ENCODE measurements around the gene CD9.

Gene CD9

DNA sequence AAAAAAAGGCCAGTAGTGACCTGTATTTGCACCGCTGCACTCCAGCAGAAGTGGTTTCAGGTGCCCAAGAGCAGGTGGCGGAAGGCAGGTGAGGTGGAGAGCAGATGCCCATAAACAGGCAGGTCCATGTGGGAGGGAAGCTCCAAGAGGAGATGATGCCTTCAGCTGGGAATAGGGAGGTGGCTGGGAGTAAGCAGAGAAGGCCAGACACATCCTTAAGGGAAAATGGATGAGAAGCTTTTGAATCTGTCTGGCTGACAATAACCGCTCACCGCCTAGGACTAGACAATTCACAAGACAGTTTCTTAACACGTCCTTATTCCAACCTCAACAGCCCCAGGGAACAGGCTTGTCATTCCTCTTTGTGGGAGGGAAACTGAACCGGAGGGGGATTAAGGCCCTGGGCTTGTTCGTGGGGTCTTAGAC is 66.4 kb downstream of the CD9 start:
- intact Hi-C loops (cut with DNase I) = no loop called here

DNA sequence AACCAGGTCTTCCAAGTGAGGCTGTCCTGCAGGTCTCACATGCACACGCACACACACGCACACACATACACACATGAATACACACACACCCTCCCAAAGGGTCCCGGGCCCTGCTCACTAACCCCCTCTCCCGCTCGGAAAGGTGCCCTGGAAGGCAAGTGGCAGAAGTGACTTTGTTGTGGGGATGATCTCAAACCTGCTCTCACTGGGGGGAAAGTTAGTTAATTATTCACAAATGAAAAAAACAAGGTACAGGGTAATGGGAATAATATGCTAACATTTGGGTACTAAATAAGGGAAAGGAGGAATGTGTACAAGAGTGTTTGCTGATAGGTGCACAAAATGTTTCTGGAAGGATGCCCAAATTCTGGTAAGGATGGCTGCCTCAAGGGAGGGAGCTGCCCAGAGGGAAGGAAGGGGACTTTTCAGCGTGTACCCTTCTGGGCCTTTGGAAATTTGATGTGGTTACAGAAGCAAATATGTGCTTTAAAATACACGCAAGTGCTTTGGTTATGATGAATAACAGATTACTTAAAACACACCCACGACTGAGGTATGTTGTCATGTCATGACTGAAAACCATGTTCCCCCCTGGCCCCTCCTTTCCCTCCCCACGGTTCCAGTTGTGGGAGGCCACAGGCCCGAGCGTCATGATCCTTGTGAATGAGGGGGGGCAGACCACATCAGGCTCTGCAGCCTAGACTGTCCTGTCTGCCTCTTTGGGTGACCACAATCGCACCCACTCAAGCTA is 66.9 kb downstream of the CD9 start:
- peak in 1 of 10 donors; percentile 65 for DNase-seq
- intact Hi-C loops (cut with DNase I) = no loop called here

More for the DNA sequence above, 66.4 kb downstream of the CD9 start:
- no peak for DNase-seq

DNA sequence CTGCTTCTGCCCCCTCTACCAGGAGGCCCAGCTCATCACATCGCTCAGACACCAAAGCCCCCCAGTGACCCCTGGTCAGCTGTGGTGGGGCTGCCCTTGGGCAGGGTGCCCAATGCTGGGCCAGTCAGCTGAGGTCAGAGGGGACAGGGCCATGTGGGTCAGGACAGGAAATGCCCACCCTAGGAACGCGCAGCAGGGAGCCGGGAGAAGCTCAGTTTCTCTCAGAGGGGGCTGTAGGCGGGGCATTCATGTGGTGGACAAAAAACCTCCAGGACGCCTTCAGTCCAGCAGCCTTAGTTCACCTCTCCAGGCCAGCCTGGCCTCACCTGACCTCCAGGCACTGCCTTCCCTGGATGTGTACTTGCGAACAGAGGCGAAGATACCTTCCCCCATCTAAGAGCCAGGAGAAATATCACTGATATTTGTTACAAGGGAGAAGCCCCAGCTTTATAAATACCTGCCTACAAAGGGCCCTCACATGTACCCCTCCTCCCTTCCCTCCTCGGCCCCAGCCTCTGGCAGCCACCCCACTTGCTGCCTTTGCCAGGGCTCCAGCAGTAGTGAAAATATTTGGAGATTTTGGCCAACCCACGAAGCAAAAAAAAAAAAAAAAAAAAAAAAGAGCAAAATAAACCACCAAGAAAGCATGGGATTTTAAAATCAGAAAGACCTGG is 68.4 kb downstream of the CD9 start:
- intact Hi-C loops (cut with DNase I) = no loop called here
- DNase-seq = peak in 1 of 10 donors; percentile 77

DNA sequence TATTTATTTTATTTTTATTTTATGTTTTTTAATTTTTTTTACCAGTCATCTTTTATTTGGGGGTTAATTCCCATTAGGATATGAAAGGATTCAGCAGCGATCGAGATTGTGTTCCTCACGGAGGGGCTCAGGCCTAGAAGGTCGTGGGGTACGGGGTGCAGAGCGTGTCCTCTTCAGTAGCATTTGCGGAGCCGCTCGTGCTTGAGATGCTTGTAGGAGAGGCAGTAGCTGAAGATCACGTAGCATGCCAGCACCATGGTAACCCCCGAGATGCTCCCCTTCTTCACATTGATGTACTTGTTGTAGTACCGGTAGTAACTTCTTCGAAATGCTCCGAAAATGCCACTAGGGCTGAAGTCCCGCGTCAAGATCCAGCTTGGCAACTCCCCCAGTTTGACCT is 69.8 kb downstream of the CD9 start:
- intact Hi-C loops (cut with DNase I) = no loop called here
- peak in 1 of 10 donors; percentile 31 for DNase-seq

DNA sequence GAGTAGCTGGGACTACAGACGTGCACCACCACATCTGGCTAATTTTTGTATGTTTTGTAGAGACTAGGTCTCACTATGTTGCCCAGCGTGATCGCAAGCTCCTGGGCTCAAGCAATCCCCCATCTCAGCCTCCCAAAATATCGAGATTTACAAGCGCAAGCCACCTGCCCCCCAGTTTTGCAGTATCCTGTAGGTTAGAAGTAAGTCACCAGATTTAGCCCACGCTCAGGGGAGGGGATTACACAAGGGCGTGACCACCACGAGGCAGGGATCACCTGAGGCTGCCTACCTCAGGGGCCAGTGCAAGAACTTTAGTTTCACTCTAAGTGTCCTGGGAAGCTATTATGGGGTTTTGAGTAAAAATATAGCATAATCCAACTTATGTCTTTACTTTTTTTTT is 71.1 kb downstream of the CD9 start:
- intact Hi-C loops (cut with DNase I) = no loop called here
- peak in 2 of 10 donors; percentile 40 to 46 for DNase-seq

DNA sequence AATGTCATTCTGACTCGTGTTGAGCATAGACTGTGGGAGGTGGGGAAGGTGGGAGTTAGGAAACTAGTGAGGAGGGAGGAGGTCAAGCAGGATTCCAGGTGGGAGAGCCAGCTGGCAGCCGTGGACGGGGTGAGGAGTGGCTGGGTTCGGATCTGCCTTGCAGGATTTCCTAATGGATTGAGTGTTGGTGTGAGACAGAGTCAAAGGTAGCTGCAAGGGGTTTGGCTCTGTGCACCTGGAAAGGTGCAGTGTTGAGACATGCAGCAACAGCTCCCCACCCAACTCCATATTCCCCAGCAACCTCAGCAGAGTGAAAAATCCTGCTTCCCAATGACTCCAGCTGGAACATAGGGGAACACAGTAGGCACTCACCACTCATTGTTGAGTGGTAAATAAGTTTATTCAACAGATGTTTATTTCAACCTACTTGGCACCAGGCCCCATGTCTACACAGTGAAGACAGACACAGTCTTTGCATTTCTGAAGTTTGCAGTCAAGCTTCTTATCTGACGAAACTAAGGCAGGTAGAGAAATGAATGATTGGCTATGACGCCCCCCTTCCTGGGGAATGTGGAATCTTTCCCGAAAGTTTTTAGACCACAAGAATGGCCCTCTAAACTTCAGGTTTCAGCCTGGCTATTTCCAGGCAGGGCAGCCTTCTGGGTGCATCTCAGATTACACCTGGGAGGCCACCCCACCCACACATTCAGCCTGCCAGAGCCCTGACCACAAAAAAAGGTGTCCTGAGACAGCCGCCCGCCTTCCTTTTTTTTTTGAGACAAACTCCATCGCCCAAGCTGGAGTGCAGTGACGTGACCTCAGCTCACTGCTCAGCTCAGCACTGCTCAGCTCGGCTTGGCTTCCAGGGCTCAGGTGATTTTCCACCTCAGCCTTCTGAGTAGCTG is 72.4 kb downstream of the CD9 start:
- DNase-seq = peak in 2 of 10 donors; percentile 41 to 57
- intact Hi-C loops (cut with DNase I) = no loop called here

DNA sequence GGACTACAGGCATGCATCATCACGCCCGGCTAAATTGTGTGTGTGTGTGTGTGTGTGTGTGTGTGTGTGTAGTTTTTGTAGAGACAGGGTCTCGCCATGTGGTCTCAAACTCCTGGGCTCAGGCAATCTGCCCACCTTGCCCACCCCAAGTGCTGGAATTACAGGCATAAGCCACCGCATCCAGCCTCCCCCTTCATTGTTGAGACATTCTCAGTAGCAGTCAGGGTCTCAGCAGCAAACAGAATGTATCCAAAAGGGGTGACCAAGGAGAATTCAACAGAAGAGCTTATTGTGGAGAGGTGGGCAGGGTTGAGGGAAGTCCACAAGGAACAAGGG is 73.0 kb downstream of the CD9 start:
- intact Hi-C loops (cut with DNase I) = no loop called here
- peak in 1 of 10 donors; percentile 45 for DNase-seq

DNA sequence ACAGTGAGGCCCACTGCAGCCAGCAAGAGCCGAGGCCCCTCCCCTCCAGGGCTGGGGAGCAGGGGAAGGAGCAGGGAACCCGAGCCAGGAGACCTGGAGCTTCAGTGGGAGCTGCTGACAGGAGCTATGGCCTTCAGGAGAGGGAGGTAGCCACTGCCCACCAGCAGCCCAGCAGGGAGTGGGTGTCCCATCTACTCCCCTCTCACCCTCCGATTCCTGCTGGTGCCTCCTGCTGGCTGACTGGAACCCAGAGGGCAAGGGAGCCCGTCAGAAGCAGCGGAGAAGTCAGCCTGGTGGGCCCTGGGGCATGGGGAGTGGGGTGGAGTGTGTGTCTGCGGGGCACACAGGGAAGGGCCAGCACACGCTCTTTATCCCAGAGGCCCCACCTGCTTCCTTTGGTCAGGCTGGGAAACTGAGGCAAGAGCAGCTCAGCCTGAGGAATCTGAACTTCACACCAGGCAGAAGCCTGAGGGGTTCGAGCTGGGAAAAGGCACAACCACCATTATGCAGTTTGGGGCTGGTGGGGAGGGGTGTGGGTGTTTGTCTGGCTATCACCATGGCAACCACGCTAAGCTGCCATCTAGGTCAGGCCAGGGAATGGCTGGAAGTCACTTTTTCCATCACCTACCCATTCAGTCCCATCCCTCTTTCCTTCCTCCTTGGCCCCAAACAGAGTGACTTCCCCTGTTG is 73.5 kb downstream of the CD9 start:
- DNase-seq = peak in 2 of 10 donors; percentile 55 to 65
- intact Hi-C loops (cut with DNase I) = no loop called here

DNA sequence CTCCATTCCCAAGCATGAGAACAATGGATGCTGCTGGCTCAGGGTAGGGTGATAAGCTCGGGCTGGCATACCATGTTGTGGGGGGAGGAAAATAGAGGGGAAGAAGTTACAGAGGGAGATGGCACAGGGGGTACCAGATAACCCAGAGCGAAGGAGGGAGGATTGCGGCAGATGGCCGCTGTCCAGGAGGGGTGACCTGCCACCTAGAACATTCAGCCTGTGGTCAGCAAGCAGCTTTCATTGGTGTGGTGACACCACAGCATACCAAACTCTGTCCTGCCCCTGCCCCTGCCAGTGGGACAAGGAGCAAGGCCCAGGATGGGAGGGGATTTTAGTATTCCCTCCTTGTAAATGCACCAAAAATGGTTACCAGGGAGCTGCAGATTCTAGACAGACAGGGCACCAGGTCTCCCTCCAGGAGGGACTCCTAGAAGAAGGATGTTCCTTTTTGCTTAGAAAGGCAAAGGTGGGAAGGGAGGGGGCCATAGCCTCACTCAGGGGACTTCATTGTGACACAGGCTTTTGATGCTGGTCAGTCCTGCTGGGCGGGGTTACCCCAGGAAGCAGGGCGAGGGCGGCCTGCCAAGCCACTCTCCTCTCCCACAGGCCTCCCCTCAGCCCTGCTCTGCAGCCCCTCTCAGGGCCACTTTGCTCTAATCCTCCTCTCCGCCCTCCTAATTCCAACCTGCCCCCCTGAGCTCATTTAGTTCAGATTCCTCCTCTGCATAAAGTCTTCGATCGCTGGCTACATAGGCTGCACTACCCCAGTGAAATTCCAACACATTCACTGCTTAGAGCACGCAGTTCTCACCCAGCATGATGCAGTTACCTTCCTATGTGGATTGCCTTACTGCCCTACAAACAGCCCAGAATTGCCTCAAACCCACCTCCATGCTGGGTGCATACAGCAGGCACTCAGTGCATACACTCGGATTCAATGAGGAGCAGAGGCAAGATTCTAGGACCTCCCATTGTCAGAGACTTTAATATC is 74.3 kb downstream of the CD9 start:
- intact Hi-C loops (cut with DNase I) = loop anchor here (5.0 kb wide), 1 partner anchor 42 kb away; no protein-coding TSS in a partner anchor
- peak in 1 of 10 donors; percentile 69 for DNase-seq

DNA sequence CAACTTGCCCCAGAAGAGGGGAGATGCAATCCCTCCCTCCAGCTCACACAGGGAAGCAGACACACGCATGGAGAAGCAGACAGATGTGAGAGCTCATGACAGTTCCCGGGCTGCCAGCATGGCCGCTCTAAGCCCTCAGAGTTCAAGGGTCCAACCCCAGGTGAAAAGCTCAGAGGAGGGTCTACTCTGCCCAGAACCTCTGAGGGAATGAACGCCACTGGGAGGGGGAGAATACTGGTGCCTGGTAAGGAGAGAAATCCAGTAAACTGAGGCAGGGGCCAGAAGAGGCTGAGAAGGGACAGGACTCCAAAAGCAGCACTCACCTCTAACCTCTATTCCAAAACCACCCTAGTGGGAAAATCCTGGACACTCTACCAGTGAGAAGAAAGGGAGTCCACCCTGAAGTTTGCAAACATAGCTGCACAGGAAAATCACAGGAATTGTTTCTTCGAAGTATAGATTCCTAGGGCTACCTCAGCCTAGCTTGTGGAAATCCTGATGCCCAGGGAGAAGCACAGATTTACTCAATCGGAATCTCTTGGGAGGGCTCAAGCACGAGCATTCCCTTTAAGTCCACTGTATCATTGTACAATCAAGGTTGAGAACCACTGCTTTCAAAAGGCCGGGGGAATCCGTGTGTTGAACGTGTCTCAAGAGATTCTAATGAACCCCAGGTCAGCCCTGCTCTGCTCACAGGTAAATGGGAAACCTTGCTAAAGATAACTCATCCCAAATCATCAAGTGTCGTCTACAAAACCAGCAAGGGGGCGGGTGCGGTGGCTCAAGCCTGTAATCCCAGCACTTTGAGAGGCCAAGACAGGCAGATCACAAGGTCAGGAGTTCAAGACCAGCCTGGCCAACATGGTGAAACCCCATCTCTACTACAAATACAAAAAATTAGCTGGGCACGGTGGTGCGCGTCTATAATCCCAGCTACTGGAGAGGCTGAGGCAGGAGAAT is 76.0 kb downstream of the CD9 start:
- intact Hi-C loops (cut with DNase I) = loop anchor here (5.0 kb wide), 1 partner anchor 44 kb away; no protein-coding TSS in a partner anchor
- DNase-seq = peak in 2 of 10 donors; percentile 18 to 47

DNA sequence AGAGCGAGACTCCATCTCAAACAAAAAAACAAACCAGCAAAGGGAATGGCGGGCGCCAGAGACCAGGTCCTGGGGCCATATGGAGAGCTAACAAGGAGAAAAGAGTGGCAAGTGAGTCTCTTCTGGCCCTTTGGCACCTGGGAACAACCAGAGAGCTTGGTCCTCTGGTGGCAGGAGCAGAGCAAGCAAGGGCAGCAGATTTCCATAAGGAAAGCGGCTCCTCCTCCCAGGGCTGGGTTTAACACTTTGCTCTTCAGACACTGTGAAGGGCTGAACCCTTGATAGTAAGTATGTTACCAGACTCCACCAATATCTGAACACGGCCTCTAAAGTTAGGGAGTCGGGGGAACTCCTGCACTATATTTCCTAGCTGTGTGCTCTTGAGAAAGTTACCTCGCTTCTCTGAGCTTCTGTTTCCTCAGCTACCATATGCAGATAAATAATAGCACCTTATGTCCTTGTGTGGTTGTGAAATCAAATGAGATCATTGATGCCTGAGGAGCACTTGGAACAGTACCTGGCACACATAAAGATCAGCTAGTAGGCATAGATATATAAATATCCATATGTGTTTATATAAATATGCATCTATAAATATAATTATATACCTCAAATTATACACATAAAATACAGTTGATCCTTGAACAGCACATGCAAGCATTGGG is 76.9 kb downstream of the CD9 start:
- intact Hi-C loops (cut with DNase I) = loop anchor here (5.0 kb wide), 1 partner anchor 45 kb away; no protein-coding TSS in a partner anchor
- DNase-seq = peak in 1 of 10 donors; percentile 21

DNA sequence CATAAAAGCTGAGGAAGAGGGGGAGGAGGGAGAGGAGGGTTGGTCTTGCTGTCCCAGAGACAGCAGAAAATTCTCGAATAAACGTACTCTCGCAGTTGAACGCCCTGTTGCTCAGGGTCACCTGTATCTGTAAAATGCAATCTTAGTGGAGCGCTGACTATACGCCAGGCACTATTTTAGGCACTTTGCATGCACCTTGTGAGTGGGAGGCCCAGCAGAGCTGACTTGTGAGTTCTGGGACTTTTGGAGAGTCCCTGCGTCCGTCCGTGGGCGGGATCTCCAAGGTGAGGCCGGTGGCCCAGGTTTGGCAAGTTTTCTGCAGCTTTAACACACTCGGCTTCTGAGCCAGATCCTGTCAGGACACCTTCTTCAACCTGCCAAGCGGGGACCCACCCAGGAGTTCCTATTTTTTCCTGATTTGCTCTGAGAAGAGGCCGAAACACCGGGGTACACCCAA is 77.8 kb downstream of the CD9 start:
- intact Hi-C loops (cut with DNase I) = loop anchor here (1.0 to 5.0 kb wide), 2 partner anchors 46 to 83 kb away; no protein-coding TSS in a partner anchor
- peak in 2 of 10 donors; percentile 31 to 47 for DNase-seq

DNA sequence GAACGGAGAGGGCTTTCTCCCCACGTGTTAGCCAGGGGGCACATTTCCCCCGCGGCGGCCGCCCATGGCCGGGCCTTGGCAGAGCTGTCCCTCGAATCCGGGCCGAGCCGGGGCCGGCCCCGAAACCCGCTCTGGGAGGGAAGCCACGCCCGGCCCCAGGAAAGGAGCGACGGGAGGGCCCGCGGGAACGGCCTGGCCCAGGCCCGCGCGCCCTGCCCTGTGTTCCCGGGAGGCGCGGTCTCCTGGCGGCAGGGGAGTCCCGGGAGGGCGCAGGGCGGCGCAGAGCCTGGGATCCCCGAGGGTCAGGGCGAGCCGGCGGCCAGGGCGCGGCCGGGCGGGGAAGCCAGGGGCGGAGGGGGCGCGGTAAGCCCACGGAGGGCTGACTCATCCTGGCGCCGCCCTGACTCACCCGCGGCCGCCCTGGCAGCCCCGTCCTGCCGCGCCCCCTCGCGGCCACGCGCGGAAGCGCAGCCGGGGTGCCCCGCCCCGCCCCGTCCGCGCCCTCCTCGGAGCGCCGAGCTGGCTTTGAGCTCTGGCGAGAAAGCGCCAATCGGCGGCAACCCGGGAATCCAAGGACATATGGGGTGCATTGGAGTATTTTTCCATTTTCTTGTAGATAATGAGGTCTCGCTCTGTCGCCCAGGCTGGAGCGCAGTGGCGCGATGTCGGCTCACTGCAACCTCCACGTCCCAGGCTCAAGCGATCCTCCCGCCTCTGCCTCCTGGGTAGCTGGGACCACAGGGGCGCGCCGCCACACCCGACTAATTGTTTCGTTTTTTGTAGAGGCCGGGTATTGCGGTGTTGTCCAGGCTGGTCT is 78.4 kb downstream of the CD9 start:
- peak; percentile 50 to 97 (median 71) for DNase-seq
- intact Hi-C loops (cut with DNase I) = loop anchor here (1.0 to 5.0 kb wide), 2 partner anchors 46 to 83 kb away; no protein-coding TSS in a partner anchor

DNA sequence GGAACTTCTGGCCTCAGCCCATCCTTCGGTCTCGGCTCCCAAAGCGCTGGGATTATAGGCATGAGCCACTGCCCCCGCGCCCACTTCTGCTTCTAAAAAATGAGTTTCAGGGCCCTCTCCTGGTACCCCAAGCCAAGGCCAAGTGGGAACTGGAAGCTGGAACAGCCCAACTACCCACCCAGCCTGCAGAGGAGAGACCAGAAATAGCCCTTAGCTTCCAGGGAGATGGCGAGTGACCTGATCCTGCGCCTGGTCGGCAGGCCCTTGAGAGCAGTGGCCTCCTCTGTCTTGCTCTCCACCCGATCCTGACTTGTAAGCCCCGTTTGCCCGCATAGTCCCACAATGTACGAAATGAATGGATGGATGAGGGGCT is 79.0 kb downstream of the CD9 start:
- peak in 1 of 10 donors; percentile 21 for DNase-seq
- intact Hi-C loops (cut with DNase I) = loop anchor here (5.0 kb wide), 1 partner anchor 47 kb away; no protein-coding TSS in a partner anchor

DNA sequence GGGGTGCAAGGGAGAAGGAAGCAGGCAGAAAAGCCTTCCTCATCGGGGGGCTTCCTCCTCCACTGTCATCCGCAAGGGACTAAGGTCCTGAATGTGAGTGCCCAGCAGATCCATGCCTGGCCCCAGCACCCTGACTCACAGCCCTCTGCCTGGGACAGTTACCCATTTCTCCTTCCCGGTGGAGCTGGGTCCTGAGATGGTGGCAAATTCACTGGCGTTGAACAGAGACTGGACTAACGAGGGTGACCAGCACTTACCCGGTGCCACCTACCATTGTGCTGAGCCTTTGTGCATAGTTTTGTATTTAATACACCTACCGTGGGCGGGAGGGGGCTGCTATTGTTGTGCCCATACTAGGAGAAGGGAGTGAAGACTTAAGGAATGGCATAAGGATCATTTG is 79.4 kb downstream of the CD9 start:
- DNase-seq = peak in 2 of 10 donors; percentile 29 to 51
- intact Hi-C loops (cut with DNase I) = loop anchor here (5.0 kb wide), 1 partner anchor 47 kb away; no protein-coding TSS in a partner anchor

DNA sequence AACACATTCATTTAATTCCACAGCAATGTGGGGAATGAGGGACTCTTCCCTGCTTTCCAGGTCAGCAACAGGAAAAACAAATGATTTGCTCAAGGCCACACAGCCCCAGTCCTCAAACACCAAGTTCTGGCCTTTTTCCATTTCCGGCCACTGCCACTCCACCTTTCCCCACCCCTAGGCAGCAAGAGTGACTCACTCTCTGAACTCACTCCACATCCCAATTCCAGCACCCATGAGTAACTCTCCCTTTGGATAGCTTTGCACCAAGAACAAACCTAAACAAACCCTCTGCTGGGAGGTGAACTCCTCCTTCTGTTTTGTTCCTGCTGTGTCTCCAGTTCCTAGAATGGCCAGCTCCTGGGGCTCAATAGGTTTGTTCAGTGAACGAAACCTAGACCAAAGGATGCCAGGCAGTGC is 79.9 kb downstream of the CD9 start:
- intact Hi-C loops (cut with DNase I) = no loop called here
- DNase-seq = peak in 2 of 10 donors; percentile 31 to 43

All from posterior cingulate gyrus (tissue), 11 donors.